IPS-NIHi11 (cell line): ENCODE results near the gene RPUSD2.

ENCODE experiments used
- DNase-seq: peaks from one replicate; pipeline ENCODE4 v3.0.0; 2012; ENCODE audit warnings: mixed read lengths, low spot score

Gene RPUSD2

GRCh38 chr15:40569129-40569953 lies at the start of gene RPUSD2:
RPUSD2 (plus strand) TSS chr15:40569299; CDS start chr15:40569338, 39 bp downstream.
- peak; percentile 95 for DNase-seq

- no peak for DNase-seq
Measured at GRCh38 chr15:40523611-40524010, 45.5 kb upstream of the RPUSD2 start.

GRCh38 chr15:40525855-40526254 lies 43.2 kb upstream of the RPUSD2 start:
- no peak for DNase-seq

GRCh38 chr15:40528801-40529200 lies 40.3 kb upstream of the RPUSD2 start:
- DNase-seq: no peak

GRCh38 chr15:40533763-40534364 lies 35.2 kb upstream of the RPUSD2 start:
- DNase-seq: no peak

GRCh38 chr15:40534371-40534770 lies 34.7 kb upstream of the RPUSD2 start:
- DNase-seq: no peak

- DNase-seq: no peak
Measured at GRCh38 chr15:40536501-40536900, 32.6 kb upstream of the RPUSD2 start.

- peak; percentile 35 for DNase-seq
Measured at GRCh38 chr15:40538976-40539375, 30.1 kb upstream of the RPUSD2 start.

- no peak for DNase-seq
Measured at GRCh38 chr15:40543082-40543481, 26.0 kb upstream of the RPUSD2 start.

GRCh38 chr15:40543631-40544294 lies 25.3 kb upstream of the RPUSD2 start:
- no peak for DNase-seq

GRCh38 chr15:40545457-40545856 lies 23.6 kb upstream of the RPUSD2 start:
- DNase-seq: peak; percentile 42

- no peak for DNase-seq
Measured at GRCh38 chr15:40548610-40549009, 20.5 kb upstream of the RPUSD2 start.

- DNase-seq: no peak
Measured at GRCh38 chr15:40549894-40550293, 19.2 kb upstream of the RPUSD2 start.

- no peak for DNase-seq
Measured at GRCh38 chr15:40550341-40551037, 18.6 kb upstream of the RPUSD2 start.

- peak; percentile 64 for DNase-seq
Measured at GRCh38 chr15:40554161-40554525, 15.0 kb upstream of the RPUSD2 start.

GRCh38 chr15:40555876-40556275 lies 13.2 kb upstream of the RPUSD2 start:
- DNase-seq: no peak

GRCh38 chr15:40558952-40559742 lies 10.0 kb upstream of the RPUSD2 start:
- DNase-seq: no peak

GRCh38 chr15:40562691-40563090 lies 6.4 kb upstream of the RPUSD2 start:
- no peak for DNase-seq

- DNase-seq: no peak
Measured at GRCh38 chr15:40563426-40563825, 5.7 kb upstream of the RPUSD2 start.

- DNase-seq: peak; percentile 99
Measured at GRCh38 chr15:40564591-40565332, 4.3 kb upstream of the RPUSD2 start, which contains the start of gene CCDC32. CCDC32 (minus strand) TSS chr15:40565042; CDS start chr15:40563015, 2,027 bp downstream.
